Loucy (cell line): Measurements from ENCODE around the gene AGRN.

Experiments
- H2AFZ ChIP-seq: fragments of 200-600 bp; sonication (generic); 2 replicates; pipeline ENCODE4 v1.6.0; 2016; ENCODE audit warnings: antibody characterized with exemption, mild to moderate bottlenecking, low read length, moderate library complexity
- H3F3A ChIP-seq: fragments of 200-600 bp; 2 replicates; pipeline ENCODE4 v1.6.0; 2016; ENCODE audit warnings: antibody characterized with exemption, low read depth, mild to moderate bottlenecking
- H3K27me3 ChIP-seq: fragments of 200-600 bp; sonication (generic); 2 replicates; pipeline ENCODE4 v1.6.1; 2014; ENCODE audit warnings: low read length, mild to moderate bottlenecking; ENCODE audit not compliant: insufficient read depth, poor library complexity, severe bottlenecking
- H3K36me3 ChIP-seq: fragments of 200-600 bp; sonication (generic); 2 replicates; pipeline ENCODE4 v1.6.1; 2016; ENCODE audit warnings: low read length; ENCODE audit not compliant: insufficient read depth
- H3K4me1 ChIP-seq: fragments of 200-600 bp; sonication (generic); 2 replicates; pipeline ENCODE4 v1.5.1; 2014; ENCODE audit warnings: low read length, mild to moderate bottlenecking; ENCODE audit not compliant: insufficient read depth, poor library complexity, severe bottlenecking
- H3K4me2 ChIP-seq: fragments of 200-600 bp; sonication (generic); 2 replicates; pipeline ENCODE4 v1.6.0; 2014; ENCODE audit warnings: antibody characterized with exemption, low read length, low read depth, mild to moderate bottlenecking; ENCODE audit not compliant: poor library complexity, severe bottlenecking
- H3K4me3 ChIP-seq: fragments of 200-600 bp; sonication (generic); 2 replicates; pipeline ENCODE4 v1.5.1; 2014; ENCODE audit warnings: low read length, mild to moderate bottlenecking, mixed read lengths; ENCODE audit not compliant: poor library complexity, severe bottlenecking
- H3K79me2 ChIP-seq: fragments of 200-600 bp; sonication (generic); 2 replicates; pipeline ENCODE4 v1.6.1; 2014; ENCODE audit warnings: low read length; ENCODE audit not compliant: insufficient read depth
- H3K9ac ChIP-seq: fragments of 200-600 bp; sonication (generic); 2 replicates; pipeline ENCODE4 v1.6.0; 2014; ENCODE audit warnings: mild to moderate bottlenecking, low read depth, low read length, moderate library complexity; ENCODE audit not compliant: poor library complexity, severe bottlenecking
- H3K9me2 ChIP-seq: fragments of 200-600 bp; sonication (generic); replicated peaks from 2 replicates; pipeline ENCODE4 v1.6.1; 2016; ENCODE audit warnings: low read depth, low read length, mixed read lengths
- H3K9me3 ChIP-seq: fragments of 200-600 bp; sonication (generic); 2 replicates; pipeline ENCODE4 v1.6.1; 2014; ENCODE audit warnings: mild to moderate bottlenecking, antibody characterized with exemption, low read length, low read depth; ENCODE audit not compliant: insufficient read depth
- H4K20me1 ChIP-seq: fragments of 200-600 bp; sonication (generic); 2 replicates; pipeline ENCODE4 v1.6.0; 2014; ENCODE audit warnings: antibody characterized with exemption, low read length, mild to moderate bottlenecking; ENCODE audit not compliant: insufficient read depth, poor library complexity, severe bottlenecking
- CTCF ChIP-seq: fragments of 200-600 bp; sonication (generic); conservative IDR thresholded peaks from 2 replicates; pipeline ENCODE4 v1.5.1; 2014; ENCODE audit warnings: mild to moderate bottlenecking, antibody characterized with exemption, low read length
- EZH2phosphoT487 ChIP-seq: fragments of 200-600 bp; IDR thresholded peaks from 2 replicates; pipeline ENCODE4 v1.6.1; 2018; ENCODE audit warnings: antibody characterized with exemption, mild to moderate bottlenecking, moderate library complexity, borderline replicate concordance

Gene AGRN

GRCh38 chr1:1024149-1024770, 4.3 kb downstream of the AGRN start:
- Histone ChIP-seq H3K36me3 (no peaks in the 10 kb centered on the region), H3K4me1 (peaks cover 8% of the 10 kb centered on the region), H3K9me2 (no peaks in the 10 kb centered on the region), H3K9ac (no peak overlapping the region), H3K27me3 (no peaks in the 10 kb centered on the region), H3K4me2 (no peak overlapping the region), H3K4me3 (no peak overlapping the region), H3F3A (no peaks in the 10 kb centered on the region), H3K79me2 (no peaks in the 10 kb centered on the region), H4K20me1 (peaks cover 9% of the 10 kb centered on the region), H3K9me3 (no peaks in the 10 kb centered on the region), H2AFZ (no peak overlapping the region)
- TF ChIP-seq CTCF, result no peak
- TF ChIP-seq EZH2phosphoT487, result no peak

GRCh38 chr1:1024771-1025699, 5.1 kb downstream of the AGRN start:
- Histone ChIP-seq H3K9ac (no peak overlapping the region), H3K4me2 (no peak overlapping the region), H3F3A (no peaks in the 10 kb centered on the region)

GRCh38 chr1:1025730-1026129, 5.8 kb downstream of the AGRN start:
- H3K9ac ChIP-seq, result no peak overlapping the region
- H3K4me1 ChIP-seq, result peaks cover 6% of the 10 kb centered on the region
- H3K4me2 ChIP-seq, result no peak overlapping the region
- H3K9me3 ChIP-seq, result no peaks in the 10 kb centered on the region
- H3K36me3 ChIP-seq, result no peaks in the 10 kb centered on the region
- no peaks in the 10 kb centered on the region for H3F3A ChIP-seq
- no peaks in the 10 kb centered on the region for H3K79me2 ChIP-seq
- no peak overlapping the region for H3K4me3 ChIP-seq
- H3K9me2 ChIP-seq, result no peaks in the 10 kb centered on the region
- peaks cover 7% of the 10 kb centered on the region for H4K20me1 ChIP-seq
- no peak overlapping the region for H2AFZ ChIP-seq
- TF ChIP-seq EZH2phosphoT487 (no peak), CTCF (no peak)
- no peaks in the 10 kb centered on the region for H3K27me3 ChIP-seq

More at GRCh38 chr1:1024771-1025699, 5.1 kb downstream of the AGRN start:
- no peak for TF ChIP-seq EZH2phosphoT487
- TF ChIP-seq CTCF, result no peak
- Histone ChIP-seq H3K27me3 (no peaks in the 10 kb centered on the region), H4K20me1 (peaks cover 9% of the 10 kb centered on the region), H3K36me3 (no peaks in the 10 kb centered on the region), H3K9me2 (no peaks in the 10 kb centered on the region), H3K79me2 (no peaks in the 10 kb centered on the region), H3K4me3 (no peak overlapping the region), H2AFZ (no peak overlapping the region), H3K9me3 (no peaks in the 10 kb centered on the region), H3K4me1 (peaks cover 8% of the 10 kb centered on the region)
